ENCODE data around the gene MRAP. TPM values are rescaled to one million over a fixed set of nuclear protein-coding genes. Genes with fewer than 3 reads are reported as not detected.

Gene MRAP
- total RNA-seq, 1 experiment from 2014 or later: not detected

- Histone ChIP-seq H3K79me2 (ENCODE audit: insufficient read depth, low read length) (peaks cover 46% of the 10 kb centered on the region), H2AFZ (ENCODE audit: low read depth, low read length, poor library complexity, severe bottlenecking) (no peak overlapping the region), H3K9me3 (ENCODE audit: control insufficient read depth in 1 of 2, insufficient read depth in 1 of 2, low read depth in 1 of 2, low read length in 2 of 2) (no peaks in the 10 kb centered on the region), H3K36me3 (ENCODE audit: control insufficient read depth in 1 of 2, insufficient read depth in 2 of 2, low read length in 2 of 2) (peaks cover 46 to 80% of the 10 kb centered on the region in 2 experiments), H3K27me3 (ENCODE audit: insufficient read depth, low read length) (no peaks in the 10 kb centered on the region), H3K27ac (ENCODE audit: low read depth, low read length) (no peak overlapping the region), H3K4me1 (ENCODE audit: control insufficient read depth in 1 of 2, insufficient read depth in 2 of 2, low read length in 2 of 2) (no peaks in the 10 kb centered on the region), H3K4me3 (replicated peaks in 1 of 2; ENCODE audit: low read depth in 1 of 2, low read length in 2 of 2) (no peak overlapping the region), H3K9ac (ENCODE audit: low read length) (no peak overlapping the region), H3K4me2 (ENCODE audit: low read length) (no peak overlapping the region), H4K20me1 (ENCODE audit: insufficient read depth) (peaks cover 4% of the 10 kb centered on the region; the same call in 1 of the 2 replicates), H3K9me2 (ENCODE audit: insufficient read depth) (no peaks in the 10 kb centered on the region)
- no TSS peak for BruUV-seq (replicated peaks)
- ATAC-seq: no peak
- RAD21 ChIA-PET (ENCODE audit: low non-redundant PET in 1 of 2, low total read pairs in 2 of 2, uncharacterized antibody in 2 of 2, unreplicated experiment in 2 of 2): no interaction called here
- intact Hi-C loops (cut with micrococcal nuclease): no loop called here
- no peak for DNase-seq (ENCODE audit: low read depth, low spot score)
- POLR2A ChIA-PET: no interaction called here
- TF ChIP-seq SIN3A (IDR thresholded peaks at IDR 0.05; ENCODE audit: low read depth) (no peak), RAD21 (IDR thresholded peaks at IDR 0.05; ENCODE audit: low read depth) (no peak), TCF7L2 (IDR thresholded peaks at IDR 0.05; ENCODE audit: borderline replicate concordance, extremely low read depth, insufficient read depth, insufficient read length) (no peak)
- CTCF ChIA-PET: no interaction called here
These were observed 31.1 kb downstream of the MRAP start for GRCh38 chr21:32329776-32330175.

- no TSS peak for BruUV-seq (replicated peaks)
- H4K20me1 ChIP-seq (ENCODE audit: insufficient read depth): peaks cover 4% of the 10 kb centered on the region; the same call in 1 of the 2 replicates
- intact Hi-C loops (cut with micrococcal nuclease): no loop called here
- TF ChIP-seq MAX (IDR thresholded peaks at IDR 0.05): no peak
- TF ChIP-seq ATF3 (IDR thresholded peaks at IDR 0.05): no peak
- no peak for TF ChIP-seq SIN3A (IDR thresholded peaks at IDR 0.05; ENCODE audit: low read depth)
- no peak for TF ChIP-seq POLR2A (IDR thresholded peaks at IDR 0.05; ENCODE audit: borderline replicate concordance, extremely low read depth, insufficient read depth, insufficient read length)
- no peak for TF ChIP-seq ELF1 (IDR thresholded peaks at IDR 0.05; ENCODE audit: borderline replicate concordance, low read depth)
- no peak for TF ChIP-seq RAD21 (IDR thresholded peaks at IDR 0.05; ENCODE audit: low read depth)
- no peak for TF ChIP-seq TCF7L2 (IDR thresholded peaks at IDR 0.05; ENCODE audit: borderline replicate concordance, extremely low read depth, insufficient read depth, insufficient read length)
- no peak for TF ChIP-seq JUND (IDR thresholded peaks at IDR 0.05)
- no peak for TF ChIP-seq FOSL1 (IDR thresholded peaks at IDR 0.05; ENCODE audit: low read depth)
- TF ChIP-seq ZNF274 (IDR thresholded peaks at IDR 0.05; ENCODE audit: low read depth, low read length): no peak
- H3K36me3 ChIP-seq (ENCODE audit: control insufficient read depth in 1 of 2, insufficient read depth in 2 of 2, low read length in 2 of 2): peaks cover 54 to 77% of the 10 kb centered on the region in 2 experiments
- H3K9me3 ChIP-seq (ENCODE audit: control insufficient read depth in 1 of 2, insufficient read depth in 1 of 2, low read depth in 1 of 2, low read length in 2 of 2): no peaks in the 10 kb centered on the region
- no peak overlapping the region for H3K4me2 ChIP-seq (ENCODE audit: low read length)
- H3K79me2 ChIP-seq (ENCODE audit: insufficient read depth, low read length): peaks cover 44% of the 10 kb centered on the region
- no peaks in the 10 kb centered on the region for H3K4me1 ChIP-seq (ENCODE audit: control insufficient read depth in 1 of 2, insufficient read depth in 2 of 2, low read length in 2 of 2)
- H2AFZ ChIP-seq (ENCODE audit: low read depth, low read length, poor library complexity, severe bottlenecking): no peak overlapping the region
- ChIA-PET RAD21 (ENCODE audit: low non-redundant PET in 1 of 2, low total read pairs in 2 of 2, uncharacterized antibody in 2 of 2, unreplicated experiment in 2 of 2) (no interaction called here), POLR2A (no interaction called here), CTCF (no interaction called here)
- H3K27me3 ChIP-seq (ENCODE audit: insufficient read depth, low read length): no peaks in the 10 kb centered on the region
- H3K9me2 ChIP-seq (ENCODE audit: insufficient read depth): no peaks in the 10 kb centered on the region
- H3K27ac ChIP-seq (ENCODE audit: low read depth, low read length): no peak overlapping the region
- ATAC-seq (no peak), DNase-seq (ENCODE audit: low read depth, low spot score) (no peak)
- no peak overlapping the region for H3K9ac ChIP-seq (ENCODE audit: low read length)
- no peak overlapping the region for H3K4me3 ChIP-seq (replicated peaks in 1 of 2; ENCODE audit: low read depth in 1 of 2, low read length in 2 of 2)
These were observed 32.2 kb downstream of the MRAP start for GRCh38 chr21:32330784-32331311.

Data from HCT116 (cell line).